PC-3 (cell line): ENCODE measurements around the gene SOX10. TPM values are rescaled to one million over a fixed set of nuclear protein-coding genes. Genes with fewer than 3 reads are reported as not detected.

Source experiments
- ATAC-seq: fragments of 200-7000 bp; cut with Tn5 transposase; 2 replicates; pipeline ENCODE4 v1.9.1; 2020; ENCODE audit warnings: mild to moderate bottlenecking, moderate library complexity
- BruUV-seq: library from RNA; stranded (reverse); fragments of 400-500 nt; replicated peaks from 2 replicates; lab custom pipeline; 2021; lab: Mats Ljungman, UMichigan
- CTCF ChIA-PET: fragments of 300-600 bp; sonication (Branson Sonifier 250); formaldehyde crosslinking; loops from one replicate; lab custom pipeline; 2022; ENCODE audit warnings: antibody characterized with exemption; lab: Charles Lee
- POLR2A ChIA-PET: fragments of 300-600 bp; sonication (Branson Sonifier 250); formaldehyde crosslinking; loops from one replicate; lab custom pipeline; 2022; ENCODE audit warnings: antibody characterized with exemption; ENCODE audit not compliant: unreplicated experiment; lab: Charles Lee
- DNase-seq: peaks from one replicate; pipeline ENCODE4 v3.0.0-alpha.2; 2015
- H2AFZ ChIP-seq: fragments of 300-600 bp; sonication (generic); 2 replicates; pipeline ENCODE4 v1.6.0; 2016; ENCODE audit warnings: antibody characterized with exemption, low read length
- H3F3A ChIP-seq: fragments of 300-600 bp; sonication (generic); one replicate; pipeline ENCODE4 v1.6.0; 2017; ENCODE audit warnings: antibody characterized with exemption, low read length, control low read depth, mild to moderate bottlenecking; ENCODE audit not compliant: unreplicated experiment
- H3K27ac ChIP-seq: fragments of 300-600 bp; sonication (generic); 2 replicates; pipeline ENCODE4 v1.5.1; 2016; ENCODE audit warnings: mild to moderate bottlenecking, low read length
- H3K27me3 ChIP-seq: fragments of 300-600 bp; sonication (generic); 2 replicates; pipeline ENCODE4 v1.6.1; 2016; ENCODE audit warnings: low read length, mixed read lengths
- H3K36me3 ChIP-seq: fragments of 300-600 bp; sonication (generic); 2 replicates; pipeline ENCODE4 v1.6.1; 2016; ENCODE audit warnings: low read depth, mixed run types, low read length, mixed read lengths
- H3K4me1 ChIP-seq: fragments of 300-600 bp; sonication (generic); 2 replicates; pipeline ENCODE4 v1.5.1; 2016; ENCODE audit warnings: low read length; ENCODE audit not compliant: insufficient read depth
- H3K4me2 ChIP-seq: fragments of 300-600 bp; sonication (generic); 2 replicates; pipeline ENCODE4 v1.6.0; 2016; ENCODE audit warnings: low read length
- H3K4me3 ChIP-seq: fragments of 300-600 bp; sonication (generic); 2 replicates; pipeline ENCODE4 v1.5.1; 2016; ENCODE audit warnings: mild to moderate bottlenecking, low read length, mixed read lengths
- H3K79me2 ChIP-seq: fragments of 300-600 bp; sonication (generic); 2 replicates; pipeline ENCODE4 v1.6.1; 2017; ENCODE audit warnings: low read length, mixed read lengths
- H3K9ac ChIP-seq: fragments of 300-600 bp; sonication (generic); 2 replicates; pipeline ENCODE4 v1.6.0; 2016; ENCODE audit warnings: mild to moderate bottlenecking, low read length
- H3K9me2 ChIP-seq: fragments of 300-600 bp; sonication (generic); replicated peaks from 2 replicates; pipeline ENCODE4 v1.6.1; 2016; ENCODE audit warnings: mixed run types, low read length, mixed read lengths
- H3K9me3 ChIP-seq: fragments of 300-600 bp; sonication (generic); 2 replicates; pipeline ENCODE4 v1.6.1; 2016; ENCODE audit warnings: low read length, mixed read lengths
- H4K20me1 ChIP-seq: fragments of 300-600 bp; sonication (generic); 2 replicates; pipeline ENCODE4 v1.6.1; 2016; ENCODE audit warnings: low read length, mixed read lengths
- EZH2 ChIP-seq: fragments of 300-600 bp; sonication (generic); IDR thresholded peaks from one replicate; pipeline ENCODE4 v1.6.1; 2017; ENCODE audit warnings: antibody characterized with exemption, mild to moderate bottlenecking, low read length; ENCODE audit not compliant: unreplicated experiment
- EZH2phosphoT487 ChIP-seq: fragments of 300-600 bp; sonication (generic); IDR thresholded peaks from 2 replicates; pipeline ENCODE4 v1.6.1; 2018; ENCODE audit warnings: mild to moderate bottlenecking, antibody characterized with exemption, low read length, borderline replicate concordance
- intact Hi-C: fragments of 100-400 bp; cut with micrococcal nuclease; formaldehyde crosslinking; loops from 2 replicates; pipeline ENCODE4 v1.9.0; 2023
- total RNA-seq: library from RNA; depleted of rRNA; stranded (reverse); fragments of >200 nt; gene quantifications from 2 replicates; pipeline ENCODE4 v1.2.3, GENCODE V29; 2014
- TF ChIP-seq, protein P1 (sequence below): fragments of 300-600 bp; sonication (generic); conservative IDR thresholded peaks from 2 replicates; pipeline ENCODE4 v1.5.1; 2017; ENCODE audit warnings: antibody characterized with exemption, low read depth, mild to moderate bottlenecking, low read length

The SOX10 gene
- total RNA-seq, 1 experiment from 2014 or later = 1.1 TPM

- ATAC-seq (no peak), DNase-seq (no peak)
- no peaks in the 10 kb centered on the region for H3K27me3 ChIP-seq
- no peaks in the 10 kb centered on the region for H3K36me3 ChIP-seq
- intact Hi-C loops = no loop called here
- H3K9me2 ChIP-seq = no peaks in the 10 kb centered on the region
- no peaks in the 10 kb centered on the region for H3K4me1 ChIP-seq
- H3K9me3 ChIP-seq = no peaks in the 10 kb centered on the region
- no peak overlapping the region for H3K9ac ChIP-seq
- H2AFZ ChIP-seq = no peak overlapping the region
- no peaks in the 10 kb centered on the region for H3F3A ChIP-seq
- no peaks in the 10 kb centered on the region for H3K79me2 ChIP-seq
- no peaks in the 10 kb centered on the region for H4K20me1 ChIP-seq
- TF ChIP-seq EZH2 (no peak), EZH2phosphoT487 (no peak)
- TF ChIP-seq, protein P1, sequence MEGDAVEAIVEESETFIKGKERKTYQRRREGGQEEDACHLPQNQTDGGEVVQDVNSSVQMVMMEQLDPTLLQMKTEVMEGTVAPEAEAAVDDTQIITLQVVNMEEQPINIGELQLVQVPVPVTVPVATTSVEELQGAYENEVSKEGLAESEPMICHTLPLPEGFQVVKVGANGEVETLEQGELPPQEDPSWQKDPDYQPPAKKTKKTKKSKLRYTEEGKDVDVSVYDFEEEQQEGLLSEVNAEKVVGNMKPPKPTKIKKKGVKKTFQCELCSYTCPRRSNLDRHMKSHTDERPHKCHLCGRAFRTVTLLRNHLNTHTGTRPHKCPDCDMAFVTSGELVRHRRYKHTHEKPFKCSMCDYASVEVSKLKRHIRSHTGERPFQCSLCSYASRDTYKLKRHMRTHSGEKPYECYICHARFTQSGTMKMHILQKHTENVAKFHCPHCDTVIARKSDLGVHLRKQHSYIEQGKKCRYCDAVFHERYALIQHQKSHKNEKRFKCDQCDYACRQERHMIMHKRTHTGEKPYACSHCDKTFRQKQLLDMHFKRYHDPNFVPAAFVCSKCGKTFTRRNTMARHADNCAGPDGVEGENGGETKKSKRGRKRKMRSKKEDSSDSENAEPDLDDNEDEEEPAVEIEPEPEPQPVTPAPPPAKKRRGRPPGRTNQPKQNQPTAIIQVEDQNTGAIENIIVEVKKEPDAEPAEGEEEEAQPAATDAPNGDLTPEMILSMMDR = no peak
- no TSS peak for BruUV-seq
- ChIA-PET CTCF (no interaction called here), POLR2A (no interaction called here)
- no peak overlapping the region for H3K4me3 ChIP-seq
- no peak overlapping the region for H3K27ac ChIP-seq
- H3K4me2 ChIP-seq = no peak overlapping the region
Measured at GRCh38 chr22:37982938-37983859, 1.2 kb downstream of the SOX10 start.

GRCh38 chr22:37982151-37982785 lies 2.1 kb downstream of the SOX10 start:
- ATAC-seq (no peak), DNase-seq (no peak)
- H3K4me2 ChIP-seq = no peak overlapping the region
- no peak overlapping the region for H3K4me3 ChIP-seq
- no peak for TF ChIP-seq EZH2
- intact Hi-C loops = no loop called here
- no peak overlapping the region for H3K27ac ChIP-seq
- no peak overlapping the region for H2AFZ ChIP-seq
- no peaks in the 10 kb centered on the region for H3K79me2 ChIP-seq
- H3K36me3 ChIP-seq = no peaks in the 10 kb centered on the region
- no peaks in the 10 kb centered on the region for H3F3A ChIP-seq
- H3K9me2 ChIP-seq = no peaks in the 10 kb centered on the region
- no TSS peak for BruUV-seq
- H3K9me3 ChIP-seq = no peaks in the 10 kb centered on the region
- ChIA-PET POLR2A (no interaction called here), CTCF (no interaction called here)
- H3K9ac ChIP-seq = no peak overlapping the region
- no peaks in the 10 kb centered on the region for H4K20me1 ChIP-seq
- no peaks in the 10 kb centered on the region for H3K27me3 ChIP-seq
- H3K4me1 ChIP-seq = no peaks in the 10 kb centered on the region

GRCh38 chr22:37981282-37982011 lies 2.9 kb downstream of the SOX10 start:
- H3K4me2 ChIP-seq = no peak overlapping the region
- H3K27me3 ChIP-seq = no peaks in the 10 kb centered on the region
- no peaks in the 10 kb centered on the region for H3F3A ChIP-seq
- ChIA-PET CTCF (no interaction called here), POLR2A (no interaction called here)
- ATAC-seq (no peak), DNase-seq (no peak)
- no peaks in the 10 kb centered on the region for H3K79me2 ChIP-seq
- no peak overlapping the region for H3K4me3 ChIP-seq
- H4K20me1 ChIP-seq = no peaks in the 10 kb centered on the region
- no peaks in the 10 kb centered on the region for H3K36me3 ChIP-seq
- H3K9me3 ChIP-seq = no peaks in the 10 kb centered on the region
- no peak overlapping the region for H2AFZ ChIP-seq
- TF ChIP-seq EZH2phosphoT487 (no peak), EZH2 (no peak)
- TF ChIP-seq, protein P1 = no peak
- H3K9me2 ChIP-seq = no peaks in the 10 kb centered on the region
- no peak overlapping the region for H3K27ac ChIP-seq
- no peak overlapping the region for H3K9ac ChIP-seq
- BruUV-seq = no TSS peak
- intact Hi-C loops = no loop called here
- H3K4me1 ChIP-seq = no peaks in the 10 kb centered on the region
